NCI-H345 treated with DMSO at 0.1 percent for 48 hours (cell line): ENCODE data around the gene NUDT6.

ENCODE experiments used
- DNase-seq: peaks from one replicate; lab custom pipeline; 2025; ENCODE audit not compliant: unreplicated experiment; lab: John Stamatoyannopoulos, UW

Gene NUDT6

GRCh38 chr4:122914292-122914904 lies 8.0 kb downstream of the NUDT6 start:
- no peak for DNase-seq

GRCh38 chr4:122912810-122913575 lies 9.4 kb downstream of the NUDT6 start:
- no peak for DNase-seq

GRCh38 chr4:122911588-122911987 lies 10.8 kb downstream of the NUDT6 start:
- DNase-seq, result no peak

GRCh38 chr4:122909683-122910082 lies 12.7 kb downstream of the NUDT6 start:
- no peak for DNase-seq

GRCh38 chr4:122908223-122908622 lies 14.2 kb downstream of the NUDT6 start:
- no peak for DNase-seq

- no peak for DNase-seq
These were observed 15.5 kb downstream of the NUDT6 start for GRCh38 chr4:122906859-122907305.

- DNase-seq, result no peak
These were observed 18.6 kb downstream of the NUDT6 start for GRCh38 chr4:122903766-122904288.

DNA sequence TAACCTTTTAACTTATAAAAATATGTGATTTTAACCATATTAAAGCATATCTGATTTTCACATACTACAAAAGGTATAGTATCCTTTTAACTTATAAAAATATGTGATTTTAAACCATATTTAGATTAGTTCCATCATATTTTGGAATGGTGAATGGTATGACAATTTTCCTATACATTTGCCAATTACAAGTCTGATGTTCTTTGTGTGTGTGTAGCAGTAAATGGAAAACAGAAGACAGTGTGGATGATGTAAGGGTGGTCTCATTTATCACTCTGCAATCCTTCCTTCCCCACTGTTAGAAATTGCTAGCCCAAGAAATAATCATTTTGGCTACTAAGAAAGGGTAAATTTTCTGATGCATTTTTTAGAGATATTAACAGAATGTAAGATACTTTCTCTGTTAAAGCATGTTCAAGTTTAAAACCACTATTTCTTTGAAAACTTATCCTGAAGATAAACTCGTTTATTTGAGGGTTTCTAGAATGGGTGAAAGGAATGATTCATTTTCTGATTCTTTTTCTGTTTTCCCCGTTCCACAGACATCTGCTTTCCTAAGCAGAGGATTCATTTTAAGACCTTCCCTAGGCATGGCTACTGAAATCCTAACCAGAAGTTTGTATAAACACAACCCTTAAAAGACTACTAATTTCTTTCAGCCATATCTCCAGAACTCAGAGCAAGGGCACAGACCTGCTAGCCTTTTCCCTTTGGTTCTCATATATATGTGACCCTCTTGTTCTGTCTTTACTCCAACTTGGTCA lies 21.0 kb downstream of the NUDT6 start:
- no peak for DNase-seq

DNA sequence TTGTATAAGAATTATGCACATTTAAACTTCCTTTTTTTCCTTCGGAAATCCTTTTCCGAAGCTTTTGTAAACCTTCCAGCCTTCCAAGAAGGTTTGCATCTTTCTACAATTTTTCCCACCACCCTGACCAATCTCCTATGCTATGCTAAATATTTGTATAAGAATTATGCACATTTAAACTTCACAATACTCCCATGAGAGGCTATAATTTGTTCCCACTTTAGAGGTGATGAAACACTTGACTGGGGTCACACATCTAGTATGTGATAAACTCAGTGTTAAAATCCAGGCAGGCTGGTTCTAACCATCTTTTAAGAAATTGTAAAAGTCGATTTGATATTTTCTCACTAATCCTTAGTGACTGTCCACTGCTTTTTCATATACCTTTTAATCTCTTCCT lies 22.1 kb downstream of the NUDT6 start:
- no peak for DNase-seq

GRCh38 chr4:122899682-122900081 lies 22.7 kb downstream of the NUDT6 start:
- DNase-seq, result no peak

- DNase-seq, result no peak
These were observed 23.8 kb downstream of the NUDT6 start for GRCh38 chr4:122898370-122899150.

DNA sequence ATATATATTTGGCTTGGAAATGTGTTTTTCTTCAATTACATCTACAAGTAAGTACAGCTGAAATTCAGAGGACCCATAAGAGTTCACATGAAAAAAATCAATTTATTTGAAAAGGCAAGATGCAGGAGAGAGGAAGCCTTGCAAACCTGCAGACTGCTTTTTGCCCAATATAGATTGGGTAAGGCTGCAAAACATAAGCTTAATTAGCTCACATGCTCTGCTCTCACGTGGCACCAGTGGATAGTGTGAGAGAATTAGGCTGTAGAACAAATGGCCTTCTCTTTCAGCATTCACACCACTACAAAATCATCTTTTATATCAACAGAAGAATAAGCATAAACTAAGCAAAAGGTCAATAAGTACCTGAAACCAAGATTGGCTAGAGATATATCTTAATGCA lies 26.1 kb downstream of the NUDT6 start:
- DNase-seq, result no peak

DNA sequence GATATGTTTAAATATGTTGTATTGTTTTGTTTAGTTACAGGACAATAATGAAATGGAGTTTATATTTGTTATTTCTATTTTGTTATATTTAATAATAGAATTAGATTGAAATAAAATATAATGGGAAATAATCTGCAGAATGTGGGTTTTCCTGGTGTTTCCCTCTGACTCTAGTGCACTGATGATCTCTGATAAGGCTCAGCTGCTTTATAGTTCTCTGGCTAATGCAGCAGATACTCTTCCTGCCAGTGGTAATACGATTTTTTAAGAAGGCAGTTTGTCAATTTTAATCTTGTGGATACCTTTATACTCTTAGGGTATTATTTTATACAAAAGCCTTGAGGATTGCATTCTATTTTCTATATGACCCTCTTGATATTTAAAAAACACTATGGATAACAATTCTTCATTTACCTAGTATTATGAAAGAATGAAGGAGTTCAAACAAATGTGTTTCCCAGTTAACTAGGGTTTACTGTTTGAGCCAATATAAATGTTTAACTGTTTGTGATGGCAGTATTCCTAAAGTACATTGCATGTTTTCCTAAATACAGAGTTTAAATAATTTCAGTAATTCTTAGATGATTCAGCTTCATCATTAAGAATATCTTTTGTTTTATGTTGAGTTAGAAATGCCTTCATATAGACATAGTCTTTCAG lies 26.9 kb downstream of the NUDT6 start:
- no peak for DNase-seq

DNA sequence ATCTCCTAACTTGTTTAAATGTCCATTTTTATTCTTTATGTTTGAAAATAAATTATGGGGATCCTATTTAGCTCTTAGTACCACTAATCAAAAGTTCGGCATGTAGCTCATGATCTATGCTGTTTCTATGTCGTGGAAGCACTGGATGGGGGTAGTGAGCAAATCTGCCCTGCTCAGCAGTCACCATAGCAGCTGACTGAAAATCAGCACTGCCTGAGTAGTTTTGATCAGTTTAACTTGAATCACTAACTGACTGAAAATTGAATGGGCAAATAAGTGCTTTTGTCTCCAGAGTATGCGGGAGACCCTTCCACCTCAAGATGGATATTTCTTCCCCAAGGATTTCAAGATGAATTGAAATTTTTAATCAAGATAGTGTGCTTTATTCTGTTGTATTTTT lies 27.6 kb downstream of the NUDT6 start:
- no peak for DNase-seq

- DNase-seq, result no peak
These were observed 32.1 kb downstream of the NUDT6 start for GRCh38 chr4:122890147-122890795.

DNA sequence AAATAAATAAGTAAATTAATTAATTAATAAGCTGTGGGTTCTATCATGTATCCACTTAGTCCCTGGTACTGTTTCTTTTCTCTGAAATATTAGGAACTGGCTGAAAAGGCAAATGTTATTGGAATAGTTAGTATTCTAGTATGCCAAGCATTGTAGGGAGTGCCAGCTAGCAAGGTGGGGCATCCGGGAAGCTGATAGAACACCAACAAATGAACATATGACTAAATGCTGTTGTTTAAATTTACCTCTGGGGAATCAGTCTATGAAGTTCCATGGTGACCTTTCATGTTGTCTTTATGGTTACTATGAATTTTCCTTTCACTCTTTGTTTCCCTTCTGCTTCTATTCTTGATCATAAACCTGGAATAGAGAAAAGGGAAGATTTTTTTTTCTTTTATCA lies 32.7 kb downstream of the NUDT6 start:
- no peak for DNase-seq

DNA sequence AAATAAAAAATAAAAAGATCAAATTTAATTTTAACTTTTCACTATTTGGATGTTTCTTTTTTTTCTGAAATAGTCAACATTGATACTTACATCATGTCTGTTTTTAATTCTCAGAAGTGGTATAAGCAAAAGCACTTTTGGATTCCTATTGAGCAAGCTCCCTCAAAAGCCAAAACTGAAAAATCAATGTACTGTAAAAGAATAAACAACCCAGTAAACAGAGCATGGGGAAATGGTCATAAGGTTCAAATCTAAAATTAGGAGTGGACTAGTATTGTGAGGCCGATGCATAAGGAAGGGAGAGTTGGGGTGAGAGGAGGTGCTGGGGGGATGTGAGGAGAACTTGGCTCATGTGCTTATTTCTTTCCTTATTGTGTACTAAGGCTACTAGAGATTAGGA lies 37.9 kb downstream of the NUDT6 start:
- DNase-seq, result no peak

DNA sequence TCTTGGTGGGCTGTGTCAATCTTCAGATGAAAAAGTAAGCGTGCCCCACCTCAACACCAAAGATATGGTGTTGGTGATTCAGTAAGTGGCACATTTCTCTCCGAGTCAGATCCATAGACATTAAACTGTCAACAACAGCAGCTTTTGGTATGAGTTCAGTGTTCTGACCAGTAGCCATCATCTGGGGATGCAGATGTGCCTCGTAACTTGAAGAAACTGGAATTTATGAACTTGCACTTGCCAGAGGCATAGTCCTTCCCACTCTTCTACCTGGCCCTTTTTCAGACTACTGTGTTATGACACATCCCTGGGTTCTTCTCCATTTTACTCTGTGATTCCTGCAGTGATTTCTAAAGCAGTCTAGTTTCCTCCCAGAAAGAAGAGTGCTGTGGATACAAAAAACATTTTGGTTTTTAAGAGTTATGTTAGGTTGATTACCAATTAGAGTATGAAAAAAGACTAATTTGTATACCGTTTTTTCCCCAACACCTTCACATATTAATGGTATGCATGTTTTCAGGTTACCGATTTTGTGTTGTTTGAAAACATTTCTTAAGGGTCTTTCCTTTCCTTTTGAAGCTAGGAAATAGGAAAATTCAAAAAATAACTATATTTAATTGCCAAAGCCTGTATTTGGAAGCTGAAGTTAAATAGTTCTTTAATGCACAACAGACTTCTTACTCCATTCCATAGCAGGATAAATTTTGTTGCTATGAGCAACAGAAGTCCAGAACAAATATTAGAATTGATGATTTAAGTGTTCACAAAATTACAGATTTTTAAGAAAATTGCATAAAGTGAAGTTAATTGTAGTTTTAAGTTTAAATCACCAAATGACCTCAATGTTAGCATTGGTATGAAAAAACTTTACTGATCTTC lies 39.3 kb downstream of the NUDT6 start:
- DNase-seq, result no peak

DNA sequence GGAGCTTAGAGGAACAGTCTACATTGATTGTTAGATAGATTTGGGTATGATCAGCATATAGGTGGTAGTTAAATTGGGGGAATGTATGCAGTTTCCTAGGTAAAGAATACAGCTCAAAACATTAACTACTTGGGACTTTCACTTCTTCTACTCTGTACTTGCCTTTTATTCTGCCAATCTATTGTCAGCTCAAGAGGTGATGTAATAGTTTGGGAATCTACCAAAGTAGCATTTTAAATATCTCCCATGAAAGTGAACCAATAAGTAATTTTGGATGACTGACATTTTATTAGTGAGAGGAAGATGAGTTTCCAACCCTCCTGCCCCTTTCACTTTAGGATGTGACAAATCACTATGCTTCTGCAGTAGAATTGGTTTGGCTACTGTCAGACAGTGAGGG lies 43.4 kb downstream of the NUDT6 start:
- DNase-seq, result no peak
